IMR-90 (cell line): ENCODE data around the gene PDK4. TPM values are rescaled to one million over a fixed set of nuclear protein-coding genes. Genes with fewer than 3 reads are reported as not detected.

Experiments used
- ATAC-seq: fragments of 200-7000 bp; cut with Tn5 transposase; 2 replicates; pipeline ENCODE4 v1.9.1; 2020; ENCODE audit warnings: low read depth, mild to moderate bottlenecking, moderate library complexity
- BruUV-seq: library from RNA; stranded (reverse); fragments of 400-500 nt; replicated peaks from 2 replicates; lab custom pipeline; 2021; lab: Mats Ljungman, UMichigan
- CTCF ChIA-PET: fragments of 300-600 bp; formaldehyde crosslinking; extraction: SDS; loops from one replicate; lab custom pipeline; 2021; ENCODE audit warnings: antibody characterized with exemption; lab: Yijun Ruan, JAX
- POLR2A ChIA-PET: fragments of 300-600 bp; sonication (Branson Sonifier 250); formaldehyde crosslinking; loops from one replicate; lab custom pipeline; 2022; ENCODE audit warnings: antibody characterized with exemption; ENCODE audit not compliant: unreplicated experiment; lab: Charles Lee
- DNase-seq: peaks from one replicate; pipeline ENCODE4 v3.0.0; 2013
- H2AFZ ChIP-seq: replicated peaks from 2 replicates; pipeline ENCODE3; 2013; ENCODE audit warnings: low read length, mild to moderate bottlenecking; ENCODE audit not compliant: poor library complexity
- H2AK5ac ChIP-seq: 2 replicates; pipeline ENCODE4 v1.6.1; 2013; ENCODE audit warnings: low read depth, low read length, inconsistent platforms
- H2AK9ac ChIP-seq: replicated peaks from 2 replicates; pipeline ENCODE3; 2013; ENCODE audit warnings: mild to moderate bottlenecking, low read depth, low read length, moderate library complexity; ENCODE audit not compliant: poor library complexity
- H2BK120ac ChIP-seq: 2 replicates; pipeline ENCODE4 v1.6.1; 2013; ENCODE audit warnings: low read depth, low read length, inconsistent platforms
- H2BK15ac ChIP-seq: 3 replicates; pipeline ENCODE4 v1.6.1; 2013; ENCODE audit warnings: low read depth, low read length, inconsistent platforms
- H2BK20ac ChIP-seq: 2 replicates; pipeline ENCODE4 v1.6.1; 2013; ENCODE audit warnings: low read depth, mild to moderate bottlenecking, inconsistent platforms, low read length, moderate library complexity
- H2BK5ac ChIP-seq: 2 replicates; pipeline ENCODE4 v1.6.1; 2013; ENCODE audit warnings: mild to moderate bottlenecking, low read depth, low read length, inconsistent platforms; ENCODE audit not compliant: poor library complexity, severe bottlenecking
- H3K14ac ChIP-seq: replicated peaks from 2 replicates; pipeline ENCODE4 v1.6.1; 2013; ENCODE audit warnings: low read depth, low read length, inconsistent platforms
- H3K18ac ChIP-seq: 2 replicates; pipeline ENCODE4 v1.6.1; 2013; ENCODE audit warnings: low read depth, low read length, control low read depth
- H3K23ac ChIP-seq: 2 replicates; pipeline ENCODE4 v1.6.1; 2013; ENCODE audit warnings: low read depth, low read length, inconsistent platforms
- H3K27ac ChIP-seq: 2 replicates; pipeline ENCODE4 v1.5.1; 2013; ENCODE audit warnings: mild to moderate bottlenecking, control low read depth, low read length; ENCODE audit not compliant: insufficient read depth
- H3K27me3 ChIP-seq: 2 replicates; pipeline ENCODE4 v1.6.1; 2013; ENCODE audit warnings: low read length; ENCODE audit not compliant: control insufficient read depth, insufficient read depth
- H3K36me3 ChIP-seq: 2 replicates; pipeline ENCODE4 v1.6.1; 2013; ENCODE audit warnings: low read length, mixed read lengths; ENCODE audit not compliant: control insufficient read depth, insufficient read depth
- H3K4ac ChIP-seq: 2 replicates; pipeline ENCODE4 v1.6.1; 2013; ENCODE audit warnings: low read depth, low read length, inconsistent platforms
- H3K4me1 ChIP-seq: 2 replicates; pipeline ENCODE4 v1.6.1; 2013; ENCODE audit warnings: low read length, mixed read lengths; ENCODE audit not compliant: control insufficient read depth, insufficient read depth
- H3K4me2 ChIP-seq: 2 replicates; pipeline ENCODE4 v1.6.1; 2013; ENCODE audit warnings: low read depth, mild to moderate bottlenecking, control low read depth, low read length, moderate library complexity
- H3K4me3 ChIP-seq: 2 replicates; pipeline ENCODE4 v1.5.1; 2013; ENCODE audit warnings: low read depth, mild to moderate bottlenecking, control low read depth, low read length, moderate library complexity; ENCODE audit not compliant: insufficient read depth
- H3K56ac ChIP-seq: 2 replicates; pipeline ENCODE4 v1.6.1; 2013; ENCODE audit warnings: low read length, inconsistent platforms; ENCODE audit not compliant: insufficient read depth; ENCODE audit errors: extremely low read depth
- H3K79me1 ChIP-seq, 2 experiments: 2 replicates each; pipeline ENCODE4 v1.6.1; 2013; ENCODE audit warnings: low read length in 2 of 2, inconsistent platforms in 1 of 2, low read depth in 1 of 2
- H3K9ac ChIP-seq: 2 replicates; pipeline ENCODE4 v1.6.1; 2013; ENCODE audit warnings: low read depth, low read length, control low read depth
- H3K9me1 ChIP-seq: 2 replicates; pipeline ENCODE4 v1.6.1; 2013; ENCODE audit warnings: low read length, inconsistent platforms; ENCODE audit not compliant: insufficient read depth
- H3K9me3 ChIP-seq: 2 replicates; pipeline ENCODE4 v1.6.1; 2013; ENCODE audit warnings: low read length; ENCODE audit not compliant: control insufficient read depth, insufficient read depth
- H4K20me1 ChIP-seq: 2 replicates; pipeline ENCODE4 v1.6.1; 2013; ENCODE audit warnings: low read length, inconsistent platforms; ENCODE audit not compliant: insufficient read depth
- H4K5ac ChIP-seq: 2 replicates; pipeline ENCODE4 v1.6.1; 2013; ENCODE audit warnings: mild to moderate bottlenecking, low read depth, low read length, control low read depth
- H4K8ac ChIP-seq, 2 experiments: 2 replicates each; pipeline ENCODE4 v1.6.1; 2013; ENCODE audit warnings: low read depth in 2 of 2, low read length in 2 of 2, control low read depth in 1 of 2, inconsistent platforms in 1 of 2
- H4K91ac ChIP-seq: 2 replicates; pipeline ENCODE4 v1.6.1; 2013; ENCODE audit warnings: low read depth, low read length, inconsistent platforms; ENCODE audit not compliant: insufficient read depth
- BHLHE40 ChIP-seq: fragments of 150-350 bp; IDR thresholded peaks from 2 replicates; pipeline ENCODE4 v1.6.1; 2016; ENCODE audit warnings: mild to moderate bottlenecking, low read depth, low read length
- CEBPB ChIP-seq: IDR thresholded peaks from 2 replicates; pipeline ENCODE4 v1.6.1; 2012; ENCODE audit warnings: low read depth, low read length, improper control_type of control experiment
- MAFK ChIP-seq: IDR thresholded peaks from 2 replicates; pipeline ENCODE4 v1.6.1; 2012; ENCODE audit warnings: low read depth, low read length, improper control_type of control experiment
- POLR2A ChIP-seq: IDR thresholded peaks from 2 replicates; pipeline ENCODE4 v1.6.1; 2012; ENCODE audit warnings: mild to moderate bottlenecking, low read depth, low read length
- RAD21 ChIP-seq: IDR thresholded peaks from 2 replicates; pipeline ENCODE4 v1.6.1; 2012; ENCODE audit warnings: low read length, improper control_type of control experiment
- RCOR1 ChIP-seq: IDR thresholded peaks from 2 replicates; pipeline ENCODE4 v1.6.1; 2012; ENCODE audit warnings: mild to moderate bottlenecking, low read length, improper control_type of control experiment; ENCODE audit not compliant: insufficient replicate concordance
- RFX5 ChIP-seq: IDR thresholded peaks from 2 replicates; pipeline ENCODE4 v1.8.0; 2012; ENCODE audit warnings: low read depth, mild to moderate bottlenecking, low read length, moderate library complexity
- USF2 ChIP-seq: fragments of 150-350 bp; IDR thresholded peaks from 2 replicates; pipeline ENCODE4 v1.6.1; 2017; ENCODE audit warnings: mild to moderate bottlenecking, antibody characterized with exemption, low read length, low read depth
- WGBS, 2 experiments: methylation state at CpG; one replicate each; pipeline versions ENCODE4 v1.1.5 to v1.1.7; 2013; ENCODE audit warnings: missing lambda C conversion rate in 2 of 2; ENCODE audit not compliant: insufficient read length in 1 of 2; ENCODE audit errors: extremely low coverage in 2 of 2; 5-methylcytosine and 5-hydroxymethylcytosine counted together
- dilution Hi-C: fragments of 300-500 bp; cut with HindIII; formaldehyde crosslinking; loops from one replicate; pipeline ENCODE4 v1.14.3; 2018; ENCODE audit warnings: low sequenced_read_pairs; ENCODE audit not compliant: unreplicated experiment
- in situ Hi-C: fragments of 300-500 bp; cut with MboI; formaldehyde crosslinking; loops from 3 replicates; pipeline ENCODE4 v1.14.3; 2019; ENCODE audit warnings: low sequenced_read_pairs, inconsistent platforms, mixed read lengths
- intact Hi-C: fragments of 100-400 bp; cut with micrococcal nuclease; formaldehyde crosslinking; loops from 2 replicates; pipeline ENCODE4 v1.10.0; 2022
- polyA plus RNA-seq, 3 experiments: library from polyadenylated mRNA; depleted of rRNA; stranded (reverse); fragments of >200 nt; gene quantifications; 2 replicates each; pipeline ENCODE4 v1.2.3, GENCODE V29; 2012; ENCODE audit warnings: low replicate concordance in 1 of 3
- total RNA-seq: library from RNA; depleted of rRNA; stranded (reverse); fragments of >200 nt; gene quantifications from 2 replicates; pipeline ENCODE4 v1.2.3, GENCODE V29; 2012
- TF ChIP-seq, protein P1 (sequence below): conservative IDR thresholded peaks from 2 replicates; pipeline ENCODE4 v1.5.1; 2012; ENCODE audit warnings: mild to moderate bottlenecking, low read depth, low read length, improper control_type of control experiment
- TF ChIP-seq, protein P2 (sequence below): fragments of 150-350 bp; IDR thresholded peaks from 2 replicates; pipeline ENCODE4 v1.6.1; 2016; ENCODE audit warnings: low read depth, mild to moderate bottlenecking, low read length, moderate library complexity, borderline replicate concordance

Gene PDK4
- total and polyA plus RNA-seq, 2 of the 4 experiments (the other 2 are of a cell fraction), result under 0.01 to 0.03 TPM

DNA sequence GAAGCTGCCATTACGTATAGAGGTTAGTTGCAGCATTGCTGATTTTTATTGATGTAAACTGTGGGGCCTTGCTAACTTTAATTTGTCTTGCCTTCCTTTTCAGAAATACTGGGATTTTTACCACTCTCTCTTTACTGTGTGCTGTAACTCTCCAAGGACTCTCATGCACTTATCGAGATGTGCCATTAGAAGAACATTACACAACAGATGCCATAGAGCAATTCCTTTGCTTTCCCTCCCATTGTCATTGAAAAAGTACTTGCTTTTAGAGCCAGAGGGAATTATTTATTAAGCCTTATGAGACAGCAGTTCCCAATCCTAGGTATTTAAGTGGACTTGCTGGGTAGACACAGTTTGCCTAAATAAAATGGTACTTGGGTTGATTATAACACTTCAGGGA is 58.8 kb downstream of the PDK4 start:
- H3K27me3 ChIP-seq, result peaks cover 14% of the 10 kb centered on the region
- no CpG with 5 or more reads among the region's 2 CpGs for WGBS, 2 experiments
- H2BK15ac ChIP-seq, result no peak overlapping the region
- H2AK5ac ChIP-seq, result no peak overlapping the region
- H3K4me2 ChIP-seq, result no peak overlapping the region
- H4K5ac ChIP-seq, result no peak overlapping the region
- dilution Hi-C loops (no loop called here), intact Hi-C loops (no loop called here), in situ Hi-C loops (loop anchor here (5.0 kb wide), 1 partner anchor 145 kb away; no protein-coding TSS in a partner anchor)
- H3K9me1 ChIP-seq, result no peaks in the 10 kb centered on the region
- H2AK9ac ChIP-seq, result no peak overlapping the region
- H2BK120ac ChIP-seq, result no peak overlapping the region
- ChIA-PET POLR2A (no interaction called here), CTCF (no interaction called here)
- no peak overlapping the region for H3K27ac ChIP-seq
- BruUV-seq, result no TSS peak
- H3K18ac ChIP-seq, result no peak overlapping the region
- no peaks in the 10 kb centered on the region for H3K36me3 ChIP-seq
- H4K20me1 ChIP-seq, result no peaks in the 10 kb centered on the region
- no peak overlapping the region for H2AFZ ChIP-seq
- no peak overlapping the region for H3K9ac ChIP-seq
- H3K9me3 ChIP-seq, result no peaks in the 10 kb centered on the region
- no peak overlapping the region for H4K8ac ChIP-seq
- H3K4me3 ChIP-seq, result no peak overlapping the region
- no peak overlapping the region for H3K14ac ChIP-seq
- TF ChIP-seq POLR2A, result no peak
- no peak for TF ChIP-seq MAFK
- TF ChIP-seq RAD21, result no peak
- TF ChIP-seq, protein P1, sequence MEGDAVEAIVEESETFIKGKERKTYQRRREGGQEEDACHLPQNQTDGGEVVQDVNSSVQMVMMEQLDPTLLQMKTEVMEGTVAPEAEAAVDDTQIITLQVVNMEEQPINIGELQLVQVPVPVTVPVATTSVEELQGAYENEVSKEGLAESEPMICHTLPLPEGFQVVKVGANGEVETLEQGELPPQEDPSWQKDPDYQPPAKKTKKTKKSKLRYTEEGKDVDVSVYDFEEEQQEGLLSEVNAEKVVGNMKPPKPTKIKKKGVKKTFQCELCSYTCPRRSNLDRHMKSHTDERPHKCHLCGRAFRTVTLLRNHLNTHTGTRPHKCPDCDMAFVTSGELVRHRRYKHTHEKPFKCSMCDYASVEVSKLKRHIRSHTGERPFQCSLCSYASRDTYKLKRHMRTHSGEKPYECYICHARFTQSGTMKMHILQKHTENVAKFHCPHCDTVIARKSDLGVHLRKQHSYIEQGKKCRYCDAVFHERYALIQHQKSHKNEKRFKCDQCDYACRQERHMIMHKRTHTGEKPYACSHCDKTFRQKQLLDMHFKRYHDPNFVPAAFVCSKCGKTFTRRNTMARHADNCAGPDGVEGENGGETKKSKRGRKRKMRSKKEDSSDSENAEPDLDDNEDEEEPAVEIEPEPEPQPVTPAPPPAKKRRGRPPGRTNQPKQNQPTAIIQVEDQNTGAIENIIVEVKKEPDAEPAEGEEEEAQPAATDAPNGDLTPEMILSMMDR, result no peak
- TF ChIP-seq RFX5, result no peak
- TF ChIP-seq, protein P2, sequence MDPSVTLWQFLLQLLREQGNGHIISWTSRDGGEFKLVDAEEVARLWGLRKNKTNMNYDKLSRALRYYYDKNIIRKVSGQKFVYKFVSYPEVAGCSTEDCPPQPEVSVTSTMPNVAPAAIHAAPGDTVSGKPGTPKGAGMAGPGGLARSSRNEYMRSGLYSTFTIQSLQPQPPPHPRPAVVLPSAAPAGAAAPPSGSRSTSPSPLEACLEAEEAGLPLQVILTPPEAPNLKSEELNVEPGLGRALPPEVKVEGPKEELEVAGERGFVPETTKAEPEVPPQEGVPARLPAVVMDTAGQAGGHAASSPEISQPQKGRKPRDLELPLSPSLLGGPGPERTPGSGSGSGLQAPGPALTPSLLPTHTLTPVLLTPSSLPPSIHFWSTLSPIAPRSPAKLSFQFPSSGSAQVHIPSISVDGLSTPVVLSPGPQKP, result no peak
- TF ChIP-seq USF2, result no peak
- TF ChIP-seq BHLHE40, result no peak
- no peak for TF ChIP-seq CEBPB
- TF ChIP-seq RCOR1, result no peak
- no peak overlapping the region for H3K56ac ChIP-seq
- H3K4me1 ChIP-seq, result no peaks in the 10 kb centered on the region
- no peak overlapping the region for H3K23ac ChIP-seq
- ATAC-seq (no peak), DNase-seq (no peak)
- no peak overlapping the region for H3K4ac ChIP-seq
- H3K79me1 ChIP-seq, result no peaks in the 10 kb centered on the region
- no peak overlapping the region for H2BK5ac ChIP-seq
- H2BK20ac ChIP-seq, result no peak overlapping the region
- H4K91ac ChIP-seq, result no peak overlapping the region
